ENCODE results near the gene YRDC. TPM values are rescaled to one million over a fixed set of nuclear protein-coding genes. Genes with fewer than 3 reads are reported as not detected.

YRDC gene
- total and polyA plus RNA-seq, 2 of the 13 experiments (the other 11 are each of a cell fraction or from before 2014, with no cell fraction given) = 27.5 to 29.2 TPM

- TF ChIP-seq, protein P1, sequence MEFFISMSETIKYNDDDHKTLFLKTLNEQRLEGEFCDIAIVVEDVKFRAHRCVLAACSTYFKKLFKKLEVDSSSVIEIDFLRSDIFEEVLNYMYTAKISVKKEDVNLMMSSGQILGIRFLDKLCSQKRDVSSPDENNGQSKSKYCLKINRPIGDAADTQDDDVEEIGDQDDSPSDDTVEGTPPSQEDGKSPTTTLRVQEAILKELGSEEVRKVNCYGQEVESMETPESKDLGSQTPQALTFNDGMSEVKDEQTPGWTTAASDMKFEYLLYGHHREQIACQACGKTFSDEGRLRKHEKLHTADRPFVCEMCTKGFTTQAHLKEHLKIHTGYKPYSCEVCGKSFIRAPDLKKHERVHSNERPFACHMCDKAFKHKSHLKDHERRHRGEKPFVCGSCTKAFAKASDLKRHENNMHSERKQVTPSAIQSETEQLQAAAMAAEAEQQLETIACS (CRISPR knock-in tag; IDR thresholded peaks at IDR 0.05) = peak; percentile 54
- TF ChIP-seq, protein P2, sequence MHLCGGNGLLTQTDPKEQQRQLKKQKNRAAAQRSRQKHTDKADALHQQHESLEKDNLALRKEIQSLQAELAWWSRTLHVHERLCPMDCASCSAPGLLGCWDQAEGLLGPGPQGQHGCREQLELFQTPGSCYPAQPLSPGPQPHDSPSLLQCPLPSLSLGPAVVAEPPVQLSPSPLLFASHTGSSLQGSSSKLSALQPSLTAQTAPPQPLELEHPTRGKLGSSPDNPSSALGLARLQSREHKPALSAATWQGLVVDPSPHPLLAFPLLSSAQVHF (CRISPR knock-in tag; IDR thresholded peaks at IDR 0.05) = 0 out of 2 replicates have a peak, but pooled peaks have one; percentile 71
- TF ChIP-seq ZFYVE20 (CRISPR knock-in tag; IDR thresholded peaks at IDR 0.05; ENCODE audit: borderline replicate concordance, low read depth) = 0 out of 2 replicates have a peak, but pooled peaks have one; percentile 77
- no peak for TF ChIP-seq IRF1 (CRISPR knock-in tag; IDR thresholded peaks at IDR 0.05; ENCODE audit: low read depth)
- TF ChIP-seq ZNF746 (CRISPR knock-in tag; IDR thresholded peaks at IDR 0.05) = 0 out of 2 replicates have a peak, but pooled peaks have one; percentile 33
- TF ChIP-seq KLF13 (CRISPR knock-in tag; IDR thresholded peaks at IDR 0.05) = no peak
- TF ChIP-seq CHD2 (IDR thresholded peaks at IDR 0.05; ENCODE audit: low read depth, low read length) = no peak
- TF ChIP-seq ZNF841 (CRISPR knock-in tag; IDR thresholded peaks at IDR 0.05; ENCODE audit: borderline replicate concordance) = peak; percentile 61; the same call in 1 of the 2 replicates
- no peak for TF ChIP-seq ZNF891 (CRISPR knock-in tag; IDR thresholded peaks at IDR 0.05)
- 0 out of 2 replicates have a peak, but pooled peaks have one; percentile 20 for TF ChIP-seq MIER3 (CRISPR knock-in tag; IDR thresholded peaks at IDR 0.05; ENCODE audit: borderline replicate concordance)
- TF ChIP-seq, protein P3, sequence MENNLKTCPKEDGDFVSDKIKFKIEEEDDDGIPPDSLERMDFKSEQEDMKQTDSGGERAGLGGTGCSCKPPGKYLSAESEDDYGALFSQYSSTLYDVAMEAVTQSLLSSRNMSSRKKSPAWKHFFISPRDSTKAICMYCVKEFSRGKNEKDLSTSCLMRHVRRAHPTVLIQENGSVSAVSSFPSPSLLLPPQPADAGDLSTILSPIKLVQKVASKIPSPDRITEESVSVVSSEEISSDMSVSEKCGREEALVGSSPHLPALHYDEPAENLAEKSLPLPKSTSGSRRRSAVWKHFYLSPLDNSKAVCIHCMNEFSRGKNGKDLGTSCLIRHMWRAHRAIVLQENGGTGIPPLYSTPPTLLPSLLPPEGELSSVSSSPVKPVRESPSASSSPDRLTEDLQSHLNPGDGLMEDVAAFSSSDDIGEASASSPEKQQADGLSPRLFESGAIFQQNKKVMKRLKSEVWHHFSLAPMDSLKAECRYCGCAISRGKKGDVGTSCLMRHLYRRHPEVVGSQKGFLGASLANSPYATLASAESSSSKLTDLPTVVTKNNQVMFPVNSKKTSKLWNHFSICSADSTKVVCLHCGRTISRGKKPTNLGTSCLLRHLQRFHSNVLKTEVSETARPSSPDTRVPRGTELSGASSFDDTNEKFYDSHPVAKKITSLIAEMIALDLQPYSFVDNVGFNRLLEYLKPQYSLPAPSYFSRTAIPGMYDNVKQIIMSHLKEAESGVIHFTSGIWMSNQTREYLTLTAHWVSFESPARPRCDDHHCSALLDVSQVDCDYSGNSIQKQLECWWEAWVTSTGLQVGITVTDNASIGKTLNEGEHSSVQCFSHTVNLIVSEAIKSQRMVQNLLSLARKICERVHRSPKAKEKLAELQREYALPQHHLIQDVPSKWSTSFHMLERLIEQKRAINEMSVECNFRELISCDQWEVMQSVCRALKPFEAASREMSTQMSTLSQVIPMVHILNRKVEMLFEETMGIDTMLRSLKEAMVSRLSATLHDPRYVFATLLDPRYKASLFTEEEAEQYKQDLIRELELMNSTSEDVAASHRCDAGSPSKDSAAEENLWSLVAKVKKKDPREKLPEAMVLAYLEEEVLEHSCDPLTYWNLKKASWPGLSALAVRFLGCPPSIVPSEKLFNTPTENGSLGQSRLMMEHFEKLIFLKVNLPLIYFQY (CRISPR knock-in tag; IDR thresholded peaks at IDR 0.05; ENCODE audit: borderline replicate concordance) = no peak
- TF ChIP-seq MLLT10 (CRISPR knock-in tag; IDR thresholded peaks at IDR 0.05) = no peak
- TF ChIP-seq PHF21A (CRISPR knock-in tag; IDR thresholded peaks at IDR 0.05) = no peak
- no peak for TF ChIP-seq TERF1 (CRISPR knock-in tag; IDR thresholded peaks at IDR 0.05)
- no peak for TF ChIP-seq ZNF335 (CRISPR knock-in tag; IDR thresholded peaks at IDR 0.05)
- TF ChIP-seq, protein P4, sequence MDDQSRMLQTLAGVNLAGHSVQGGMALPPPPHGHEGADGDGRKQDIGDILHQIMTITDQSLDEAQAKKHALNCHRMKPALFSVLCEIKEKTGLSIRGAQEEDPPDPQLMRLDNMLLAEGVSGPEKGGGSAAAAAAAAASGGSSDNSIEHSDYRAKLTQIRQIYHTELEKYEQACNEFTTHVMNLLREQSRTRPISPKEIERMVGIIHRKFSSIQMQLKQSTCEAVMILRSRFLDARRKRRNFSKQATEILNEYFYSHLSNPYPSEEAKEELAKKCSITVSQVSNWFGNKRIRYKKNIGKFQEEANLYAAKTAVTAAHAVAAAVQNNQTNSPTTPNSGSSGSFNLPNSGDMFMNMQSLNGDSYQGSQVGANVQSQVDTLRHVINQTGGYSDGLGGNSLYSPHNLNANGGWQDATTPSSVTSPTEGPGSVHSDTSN (CRISPR knock-in tag; IDR thresholded peaks at IDR 0.05; ENCODE audit: borderline replicate concordance) = 0 out of 2 replicates have a peak, but pooled peaks have one; percentile 40
- TF ChIP-seq HNF1B (CRISPR knock-in tag; IDR thresholded peaks at IDR 0.05) = no peak
- TF ChIP-seq PHF5A (CRISPR knock-in tag; IDR thresholded peaks at IDR 0.05; ENCODE audit: low read depth, unreplicated experiment) = no peak
Measured at GRCh38 chr1:37793773-37794371, 14.1 kb downstream of the YRDC start, which contains the start of gene MANEAL (continued).

Measured in HepG2 (cell line).